GM12873 (cell line): ENCODE measurements around the gene SPON2.

Experiments used
- TF ChIP-seq, protein P1 (sequence below): IDR thresholded peaks from 2 replicates; pipeline ENCODE4 v1.5.1; 2012; ENCODE audit warnings: low read depth, mild to moderate bottlenecking, moderate library complexity, low read length, control low read depth; ENCODE audit not compliant: insufficient read depth; ENCODE audit errors: missing control alignments

The SPON2 gene

GRCh38 chr4:1155314-1155713 is 17.1 kb downstream of the SPON2 start:
- TF ChIP-seq, protein P1, sequence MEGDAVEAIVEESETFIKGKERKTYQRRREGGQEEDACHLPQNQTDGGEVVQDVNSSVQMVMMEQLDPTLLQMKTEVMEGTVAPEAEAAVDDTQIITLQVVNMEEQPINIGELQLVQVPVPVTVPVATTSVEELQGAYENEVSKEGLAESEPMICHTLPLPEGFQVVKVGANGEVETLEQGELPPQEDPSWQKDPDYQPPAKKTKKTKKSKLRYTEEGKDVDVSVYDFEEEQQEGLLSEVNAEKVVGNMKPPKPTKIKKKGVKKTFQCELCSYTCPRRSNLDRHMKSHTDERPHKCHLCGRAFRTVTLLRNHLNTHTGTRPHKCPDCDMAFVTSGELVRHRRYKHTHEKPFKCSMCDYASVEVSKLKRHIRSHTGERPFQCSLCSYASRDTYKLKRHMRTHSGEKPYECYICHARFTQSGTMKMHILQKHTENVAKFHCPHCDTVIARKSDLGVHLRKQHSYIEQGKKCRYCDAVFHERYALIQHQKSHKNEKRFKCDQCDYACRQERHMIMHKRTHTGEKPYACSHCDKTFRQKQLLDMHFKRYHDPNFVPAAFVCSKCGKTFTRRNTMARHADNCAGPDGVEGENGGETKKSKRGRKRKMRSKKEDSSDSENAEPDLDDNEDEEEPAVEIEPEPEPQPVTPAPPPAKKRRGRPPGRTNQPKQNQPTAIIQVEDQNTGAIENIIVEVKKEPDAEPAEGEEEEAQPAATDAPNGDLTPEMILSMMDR, result no peak

DNA sequence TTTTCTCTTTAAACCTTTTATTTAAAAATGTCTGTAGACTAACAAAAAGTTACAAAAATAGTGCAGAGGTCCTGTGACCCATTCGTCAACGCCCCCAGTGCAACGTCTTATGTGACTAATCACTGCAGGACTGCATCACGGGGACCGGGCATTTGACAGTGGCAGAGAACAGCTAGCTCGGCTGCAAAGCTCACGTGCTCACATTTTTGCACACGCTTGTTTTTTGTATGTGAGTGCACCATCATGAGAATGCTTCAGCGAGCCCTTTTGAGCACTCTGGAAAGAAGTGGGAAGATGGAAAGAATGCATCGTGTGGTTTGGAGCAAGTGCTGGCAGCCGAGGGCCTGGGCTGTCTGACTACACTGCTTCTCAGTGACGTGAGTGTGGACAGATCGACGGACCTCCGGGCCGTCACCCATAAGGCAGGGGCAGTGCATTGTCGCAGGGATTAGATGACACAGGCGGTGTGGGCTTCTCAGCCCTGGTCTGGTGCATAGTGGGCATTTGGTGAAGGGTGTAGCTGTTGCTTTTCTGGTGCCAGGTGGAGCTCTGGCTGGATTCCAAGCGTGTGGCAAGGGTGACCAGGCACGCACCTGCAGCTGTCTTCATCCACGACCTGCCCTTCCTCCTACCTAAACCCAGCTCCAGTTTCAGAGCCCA is 17.7 kb downstream of the SPON2 start:
- TF ChIP-seq, protein P1, result no peak

DNA sequence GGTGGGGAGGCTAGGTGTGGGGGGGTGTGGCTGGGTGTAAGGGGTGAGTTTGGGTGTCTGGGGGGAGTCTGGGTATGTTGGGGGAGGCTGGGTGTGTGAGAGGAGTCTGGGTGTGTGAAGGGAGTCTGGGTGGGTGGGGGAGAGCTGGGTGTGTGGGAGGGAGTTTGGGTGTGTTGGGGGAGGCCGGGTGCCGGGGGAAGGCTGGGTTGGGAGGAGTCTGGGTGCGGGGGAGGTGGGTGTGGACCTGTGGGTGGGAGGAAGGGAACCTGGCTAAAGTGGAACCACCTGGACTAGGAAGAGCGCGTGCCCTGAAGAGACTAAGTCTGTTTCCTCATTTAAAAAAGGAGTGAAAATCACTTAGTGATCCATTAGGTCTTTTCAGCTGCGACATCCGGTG is 18.3 kb downstream of the SPON2 start:
- TF ChIP-seq, protein P1, result no peak

DNA sequence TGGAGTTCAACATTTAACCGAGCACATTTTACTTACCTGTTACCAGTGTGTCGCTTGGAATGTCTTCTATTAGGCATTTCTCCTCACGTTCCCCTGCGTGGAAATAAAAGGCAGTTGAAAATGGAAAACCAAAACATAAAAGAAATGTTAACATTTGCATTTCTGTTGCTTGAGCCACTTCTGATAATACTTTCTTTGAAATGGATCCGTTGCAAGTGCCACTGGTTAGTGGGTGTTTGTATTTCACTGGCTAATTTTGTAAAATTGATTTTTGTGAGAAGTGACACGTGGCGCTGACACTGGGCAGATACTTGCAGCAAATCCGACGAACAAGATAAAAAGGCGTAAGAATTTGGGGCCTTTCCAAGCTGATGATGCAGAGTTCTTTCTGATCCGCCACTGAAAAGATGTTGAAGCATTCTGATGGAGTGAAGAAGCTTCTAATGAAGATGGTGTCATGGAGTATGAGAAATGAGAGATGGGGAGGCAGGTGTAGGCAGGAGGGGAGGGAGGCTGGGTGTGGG is 18.8 kb downstream of the SPON2 start:
- TF ChIP-seq, protein P1, result no peak

- TF ChIP-seq, protein P1, result no peak
Measured at GRCh38 chr4:1152290-1152689, 20.1 kb downstream of the SPON2 start.

GRCh38 chr4:1151541-1151940 is 20.8 kb downstream of the SPON2 start:
- TF ChIP-seq, protein P1, result no peak

GRCh38 chr4:1150875-1151274 is 21.5 kb downstream of the SPON2 start:
- TF ChIP-seq, protein P1, result no peak

DNA sequence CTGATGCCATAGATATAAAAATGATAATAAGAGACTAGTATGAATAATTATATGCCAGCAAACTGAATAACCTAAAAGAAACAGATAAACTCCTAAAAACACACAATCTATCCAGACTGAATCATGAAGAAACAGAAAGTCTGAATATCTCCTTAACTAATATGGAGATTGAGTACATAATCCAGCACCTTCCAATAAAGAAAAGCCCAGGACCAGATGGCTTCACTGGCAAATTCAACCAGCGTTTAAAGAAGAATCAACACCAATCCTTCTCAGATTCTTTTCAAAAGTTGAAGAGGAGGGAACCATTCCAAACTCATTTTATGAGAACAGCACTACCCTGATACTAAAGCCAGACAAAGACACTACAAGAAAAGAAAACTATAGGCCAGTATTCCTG is 32.5 kb downstream of the SPON2 start:
- TF ChIP-seq, protein P1, result no peak
